Measurements from ENCODE around the gene KLHL14. TPM values are rescaled to one million over a fixed set of nuclear protein-coding genes. Genes with fewer than 3 reads are reported as not detected.

The KLHL14 gene
- total RNA-seq, 1 experiment from 2014 or later, result not detected

- DNase-seq (ENCODE audit: low read depth, low spot score), result no peak
- no peak for TF ChIP-seq ELF1 (IDR thresholded peaks at IDR 0.05; ENCODE audit: borderline replicate concordance, low read depth)
- no peak for TF ChIP-seq ZFX (IDR thresholded peaks at IDR 0.05)
- TF ChIP-seq, protein P1, sequence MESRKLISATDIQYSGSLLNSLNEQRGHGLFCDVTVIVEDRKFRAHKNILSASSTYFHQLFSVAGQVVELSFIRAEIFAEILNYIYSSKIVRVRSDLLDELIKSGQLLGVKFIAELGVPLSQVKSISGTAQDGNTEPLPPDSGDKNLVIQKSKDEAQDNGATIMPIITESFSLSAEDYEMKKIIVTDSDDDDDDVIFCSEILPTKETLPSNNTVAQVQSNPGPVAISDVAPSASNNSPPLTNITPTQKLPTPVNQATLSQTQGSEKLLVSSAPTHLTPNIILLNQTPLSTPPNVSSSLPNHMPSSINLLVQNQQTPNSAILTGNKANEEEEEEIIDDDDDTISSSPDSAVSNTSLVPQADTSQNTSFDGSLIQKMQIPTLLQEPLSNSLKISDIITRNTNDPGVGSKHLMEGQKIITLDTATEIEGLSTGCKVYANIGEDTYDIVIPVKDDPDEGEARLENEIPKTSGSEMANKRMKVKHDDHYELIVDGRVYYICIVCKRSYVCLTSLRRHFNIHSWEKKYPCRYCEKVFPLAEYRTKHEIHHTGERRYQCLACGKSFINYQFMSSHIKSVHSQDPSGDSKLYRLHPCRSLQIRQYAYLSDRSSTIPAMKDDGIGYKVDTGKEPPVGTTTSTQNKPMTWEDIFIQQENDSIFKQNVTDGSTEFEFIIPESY (IDR thresholded peaks at IDR 0.05; ENCODE audit: extremely low read depth, insufficient replicate concordance, low read length), result no peak
- no peaks in the 10 kb centered on the region for H3K9me2 ChIP-seq (ENCODE audit: insufficient read depth)
- no TSS peak for BruUV-seq (replicated peaks)
- H3K4me1 ChIP-seq (ENCODE audit: control insufficient read depth in 1 of 2, insufficient read depth in 2 of 2, low read length in 2 of 2), result no peaks in the 10 kb centered on the region
- H3K9ac ChIP-seq (ENCODE audit: low read length), result no peak overlapping the region
- no peak for ATAC-seq
- no peak overlapping the region for H2AFZ ChIP-seq (ENCODE audit: low read depth, low read length, poor library complexity, severe bottlenecking)
- RAD21 ChIA-PET (ENCODE audit: low non-redundant PET in 1 of 2, low total read pairs in 2 of 2, uncharacterized antibody in 2 of 2, unreplicated experiment in 2 of 2), result no interaction called here
- H3K27me3 ChIP-seq (ENCODE audit: insufficient read depth, low read length), result no peaks in the 10 kb centered on the region; the same call in 1 of the 2 replicates
- no peak overlapping the region for H3K4me2 ChIP-seq (ENCODE audit: low read length)
- no peak overlapping the region for H3K27ac ChIP-seq (ENCODE audit: low read depth, low read length)
- CTCF ChIA-PET, result no interaction called here
- intact Hi-C loops (cut with micrococcal nuclease), result no loop called here
- POLR2A ChIA-PET, result no interaction called here
- no peaks in the 10 kb centered on the region for H4K20me1 ChIP-seq (ENCODE audit: insufficient read depth)
- H3K79me2 ChIP-seq (ENCODE audit: insufficient read depth, low read length), result no peaks in the 10 kb centered on the region
- no peaks in the 10 kb centered on the region for H3K36me3 ChIP-seq (ENCODE audit: control insufficient read depth in 1 of 2, insufficient read depth in 2 of 2, low read length in 2 of 2)
- no peak overlapping the region for H3K4me3 ChIP-seq (replicated peaks in 1 of 2; ENCODE audit: low read depth in 1 of 2, low read length in 2 of 2)
- H3K9me3 ChIP-seq (ENCODE audit: control insufficient read depth in 1 of 2, insufficient read depth in 1 of 2, low read depth in 1 of 2, low read length in 2 of 2), result 0 out of 4 replicates have a peak, but pooled peaks cover 0 to 3% of the 10 kb centered on the region in 2 experiments
These were observed 30.0 kb upstream of the KLHL14 start for GRCh38 chr18:32802591-32803451.

- H3K9ac ChIP-seq (ENCODE audit: low read length), result no peak overlapping the region
- no peaks in the 10 kb centered on the region for H3K9me2 ChIP-seq (ENCODE audit: insufficient read depth)
- no peaks in the 10 kb centered on the region for H4K20me1 ChIP-seq (ENCODE audit: insufficient read depth)
- 0 out of 4 replicates have a peak, but pooled peaks cover 0 to 3% of the 10 kb centered on the region in 2 experiments for H3K9me3 ChIP-seq (ENCODE audit: control insufficient read depth in 1 of 2, insufficient read depth in 1 of 2, low read depth in 1 of 2, low read length in 2 of 2)
- intact Hi-C loops (cut with micrococcal nuclease), result no loop called here
- no peak overlapping the region for H3K27ac ChIP-seq (ENCODE audit: low read depth, low read length)
- POLR2A ChIA-PET, result no interaction called here
- RAD21 ChIA-PET (ENCODE audit: low non-redundant PET in 1 of 2, low total read pairs in 2 of 2, uncharacterized antibody in 2 of 2, unreplicated experiment in 2 of 2), result no interaction called here
- no peak overlapping the region for H3K4me2 ChIP-seq (ENCODE audit: low read length)
- no peaks in the 10 kb centered on the region; the same call in 1 of the 2 replicates for H3K27me3 ChIP-seq (ENCODE audit: insufficient read depth, low read length)
- H3K79me2 ChIP-seq (ENCODE audit: insufficient read depth, low read length), result no peaks in the 10 kb centered on the region
- no peaks in the 10 kb centered on the region for H3K36me3 ChIP-seq (ENCODE audit: control insufficient read depth in 1 of 2, insufficient read depth in 2 of 2, low read length in 2 of 2)
- H2AFZ ChIP-seq (ENCODE audit: low read depth, low read length, poor library complexity, severe bottlenecking), result no peak overlapping the region
- no peak overlapping the region for H3K4me3 ChIP-seq (replicated peaks in 1 of 2; ENCODE audit: low read depth in 1 of 2, low read length in 2 of 2)
- CTCF ChIA-PET, result no interaction called here
- no peak for ATAC-seq
- DNase-seq (ENCODE audit: low read depth, low spot score), result no peak
- BruUV-seq (replicated peaks), result no TSS peak
- no peaks in the 10 kb centered on the region for H3K4me1 ChIP-seq (ENCODE audit: control insufficient read depth in 1 of 2, insufficient read depth in 2 of 2, low read length in 2 of 2)
- TF ChIP-seq ZNF274 (IDR thresholded peaks at IDR 0.05; ENCODE audit: low read depth, low read length) (no peak), RAD21 (IDR thresholded peaks at IDR 0.05; ENCODE audit: low read depth) (no peak), EZH2 (IDR thresholded peaks at IDR 0.05) (no peak), SIN3A (IDR thresholded peaks at IDR 0.05; ENCODE audit: low read depth) (no peak), CEBPB (IDR thresholded peaks at IDR 0.05; ENCODE audit: low read depth) (no peak), TCF7L2 (IDR thresholded peaks at IDR 0.05; ENCODE audit: borderline replicate concordance, extremely low read depth, insufficient read depth, insufficient read length) (no peak), SRF (IDR thresholded peaks at IDR 0.05; ENCODE audit: low read depth) (no peak)
- TF ChIP-seq, protein P2, sequence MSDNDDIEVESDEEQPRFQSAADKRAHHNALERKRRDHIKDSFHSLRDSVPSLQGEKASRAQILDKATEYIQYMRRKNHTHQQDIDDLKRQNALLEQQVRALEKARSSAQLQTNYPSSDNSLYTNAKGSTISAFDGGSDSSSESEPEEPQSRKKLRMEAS (IDR thresholded peaks at IDR 0.05), result no peak
- TF ChIP-seq, protein P1 (IDR thresholded peaks at IDR 0.05; ENCODE audit: extremely low read depth, insufficient replicate concordance, low read length), result no peak
- TF ChIP-seq, protein P3, sequence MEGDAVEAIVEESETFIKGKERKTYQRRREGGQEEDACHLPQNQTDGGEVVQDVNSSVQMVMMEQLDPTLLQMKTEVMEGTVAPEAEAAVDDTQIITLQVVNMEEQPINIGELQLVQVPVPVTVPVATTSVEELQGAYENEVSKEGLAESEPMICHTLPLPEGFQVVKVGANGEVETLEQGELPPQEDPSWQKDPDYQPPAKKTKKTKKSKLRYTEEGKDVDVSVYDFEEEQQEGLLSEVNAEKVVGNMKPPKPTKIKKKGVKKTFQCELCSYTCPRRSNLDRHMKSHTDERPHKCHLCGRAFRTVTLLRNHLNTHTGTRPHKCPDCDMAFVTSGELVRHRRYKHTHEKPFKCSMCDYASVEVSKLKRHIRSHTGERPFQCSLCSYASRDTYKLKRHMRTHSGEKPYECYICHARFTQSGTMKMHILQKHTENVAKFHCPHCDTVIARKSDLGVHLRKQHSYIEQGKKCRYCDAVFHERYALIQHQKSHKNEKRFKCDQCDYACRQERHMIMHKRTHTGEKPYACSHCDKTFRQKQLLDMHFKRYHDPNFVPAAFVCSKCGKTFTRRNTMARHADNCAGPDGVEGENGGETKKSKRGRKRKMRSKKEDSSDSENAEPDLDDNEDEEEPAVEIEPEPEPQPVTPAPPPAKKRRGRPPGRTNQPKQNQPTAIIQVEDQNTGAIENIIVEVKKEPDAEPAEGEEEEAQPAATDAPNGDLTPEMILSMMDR (IDR thresholded peaks at IDR 0.05 in 2 of 3, conservative IDR thresholded peaks at IDR 0.05 in 1 of 3; ENCODE audit: borderline replicate concordance in 1 of 3, insufficient read depth in 1 of 3, low read depth in 2 of 3, low read length in 2 of 3), result no peak
These were observed 28.4 kb upstream of the KLHL14 start for GRCh38 chr18:32801228-32801627.
